ENCODE results near the gene SCYGR6. TPM values are rescaled to one million over a fixed set of nuclear protein-coding genes. Genes with fewer than 3 reads are reported as not detected.

SCYGR6 gene
- total and polyA plus RNA-seq, 2 of the 8 experiments (the other 6 are each of a cell fraction or from before 2014, with no cell fraction given), result not detected

DNA sequence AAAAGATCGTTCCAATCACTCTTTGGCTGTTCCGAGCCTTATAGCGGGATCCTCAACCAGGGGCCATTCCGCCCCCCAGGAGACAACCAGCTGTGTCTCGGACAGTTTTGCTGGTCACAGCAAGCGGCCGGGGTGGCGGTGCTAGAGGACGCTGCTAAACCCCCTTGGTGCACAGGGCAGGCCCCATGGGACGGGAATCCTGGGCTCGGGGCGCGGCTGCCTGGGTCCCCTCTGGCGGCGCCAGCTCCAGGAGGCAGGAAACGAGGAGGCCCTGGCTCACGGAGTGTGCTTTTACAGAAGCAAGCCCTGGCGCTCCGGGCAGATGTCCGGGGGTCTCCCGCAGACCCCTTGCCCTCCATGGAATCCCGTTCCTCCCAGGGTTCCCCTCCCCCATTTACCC lies 43.3 kb upstream of the SCYGR6 start:
- no peak overlapping the region for H3K27ac ChIP-seq (ENCODE audit: low read depth, low read length)
- no peaks in the 10 kb centered on the region for H3K23me2 ChIP-seq (ENCODE audit: low read depth, low read length)
- no peak overlapping the region for H2BK120ac ChIP-seq (replicated peaks; ENCODE audit: low read depth, low read length)
- no peak overlapping the region for H2BK15ac ChIP-seq (ENCODE audit: low read length)
- DNase-seq (ENCODE audit: low read depth in 1 of 2, low spot score in 2 of 2), result no peak
- H3K36me3 ChIP-seq (ENCODE audit: control insufficient read depth in 2 of 4, insufficient read depth in 4 of 4, low read length in 3 of 4), result no peaks in the 10 kb centered on the region
- H3K79me1 ChIP-seq (ENCODE audit: low read depth, low read length), result no peaks in the 10 kb centered on the region
- no peak overlapping the region for H3K4me2 ChIP-seq (ENCODE audit: insufficient read depth in 1 of 2, low read depth in 2 of 2, low read length in 2 of 2)
- H3K4ac ChIP-seq (replicated peaks; ENCODE audit: insufficient read length, low read depth, low read length), result no peak overlapping the region
- H4K5ac ChIP-seq (ENCODE audit: insufficient read length, low read depth, low read length), result no peak overlapping the region
- H2BK20ac ChIP-seq (ENCODE audit: low read length), result no peak overlapping the region
- H2AFZ ChIP-seq (ENCODE audit: low read length), result peak overlapping the region; percentile 80; the same call in 1 of the 2 replicates
- no peak overlapping the region for H2AK5ac ChIP-seq (ENCODE audit: low read depth, low read length)
- no peak overlapping the region for H4K91ac ChIP-seq (replicated peaks; ENCODE audit: insufficient read length, low read length)
- no peak overlapping the region for H3K14ac ChIP-seq (ENCODE audit: insufficient read length)
- H3K9ac ChIP-seq (replicated peaks in 1 of 4; ENCODE audit: extremely low read depth in 1 of 4, low read depth in 3 of 4, low read length in 3 of 4), result no peak overlapping the region
- CTCF ChIA-PET (ENCODE audit: partially characterized antibody), result interaction anchor here (0.8 to 5.4 kb wide), 11 partner anchors 11 to 642 kb away, joined by 3 to 92 read pairs (median 25); partner anchors contain the start of gene SCYGR8
- no peaks in the 10 kb centered on the region for H3K27me3 ChIP-seq (replicated peaks in 1 of 4; ENCODE audit: control insufficient read depth in 3 of 4, extremely low read depth in 1 of 4, insufficient read depth in 3 of 4, low read length in 3 of 4)
- H2BK5ac ChIP-seq (ENCODE audit: low read depth, low read length), result no peak overlapping the region
- no peaks in the 10 kb centered on the region for H3K9me3 ChIP-seq (ENCODE audit: insufficient read depth in 2 of 2, low read depth in 1 of 2, low read length in 1 of 2)
- H3K79me2 ChIP-seq (ENCODE audit: control insufficient read depth in 1 of 2, insufficient read depth in 2 of 2, low read length in 2 of 2), result no peaks in the 10 kb centered on the region
- FAIRE-seq, result no peak
- H3K18ac ChIP-seq (ENCODE audit: extremely low read depth, low read length), result no peak overlapping the region
- peaks cover 0 to 6% (median under 1%) of the 10 kb centered on the region in 4 experiments; a peak in 3 of 7 replicates for H3K4me1 ChIP-seq (replicated peaks in 1 of 4; ENCODE audit: control insufficient read depth in 3 of 4, insufficient read depth in 4 of 4, low read length in 3 of 4)
- H2BK12ac ChIP-seq (ENCODE audit: low read depth, low read length), result no peak overlapping the region
- H3K56ac ChIP-seq (replicated peaks; ENCODE audit: insufficient read length, low read depth, low read length), result no peak overlapping the region
- POLR2A ChIA-PET (ENCODE audit: partially characterized antibody), result no interaction called here
- no peak overlapping the region for H3K23ac ChIP-seq (ENCODE audit: insufficient read length)
- no peaks in the 10 kb centered on the region for H4K20me1 ChIP-seq (replicated peaks in 1 of 2; ENCODE audit: control insufficient read depth in 1 of 2, insufficient read depth in 2 of 2, low read length in 2 of 2)
- WGBS, 2 experiments (ENCODE audit: extremely low coverage in 1 of 2, insufficient coverage in 1 of 2, insufficient read length in 1 of 2, insufficient replicate concordance in 2 of 2, low coverage in 1 of 2, low lambda C conversion rate in 2 of 2, missing lambda C conversion rate in 1 of 2), result 95% methylated on average over 22 of the region's 22 CpGs; no CpG with 5 or more reads in 1 of the 2 experiments
- H4K8ac ChIP-seq (ENCODE audit: extremely low read depth, insufficient read depth, low read length), result peak overlapping the region; percentile 40; the same call in 1 of the 2 replicates
- no peak overlapping the region for H3K4me3 ChIP-seq (ENCODE audit: extremely low read depth in 1 of 4, insufficient read depth in 2 of 4, low read depth in 3 of 4, low read length in 4 of 4)
- no peak for TF ChIP-seq SAP30 (IDR thresholded peaks at IDR 0.05; ENCODE audit: insufficient read depth, insufficient replicate concordance, low read length)
- no peak for TF ChIP-seq PHF8 (conservative IDR thresholded peaks at IDR 0.05; ENCODE audit: low read depth, low read length)
- no peak for TF ChIP-seq POLR2AphosphoS5 (IDR thresholded peaks at IDR 0.05; ENCODE audit: low read depth, low read length)
- TF ChIP-seq RFX5 (IDR thresholded peaks at IDR 0.05; ENCODE audit: borderline replicate concordance, low read depth, low read length), result no peak

All from H1 (cell line).